ENCODE measurements around the gene EPS8.

The EPS8 gene

GRCh38 chr12:15597125-15597830 lies 191.9 kb downstream of the EPS8 start:
- DNase-seq: no peak

- no peak for DNase-seq
Measured at GRCh38 chr12:15596174-15596573, 193.0 kb downstream of the EPS8 start.

GRCh38 chr12:15592934-15593333 lies 196.3 kb downstream of the EPS8 start:
- DNase-seq: no peak

- DNase-seq: no peak
Measured at GRCh38 chr12:15591811-15592210, 197.4 kb downstream of the EPS8 start.

GRCh38 chr12:15590180-15590826 lies 198.9 kb downstream of the EPS8 start:
- peak in 1 of 4 experiments; percentile 11 for DNase-seq

GRCh38 chr12:15589328-15590032 lies 199.7 kb downstream of the EPS8 start:
- no peak for DNase-seq

- no peak for DNase-seq
Measured at GRCh38 chr12:15584366-15585041, 204.7 kb downstream of the EPS8 start.

GRCh38 chr12:15583804-15584203 lies 205.4 kb downstream of the EPS8 start:
- DNase-seq: no peak

GRCh38 chr12:15581006-15581405 lies 208.2 kb downstream of the EPS8 start:
- DNase-seq: no peak

GRCh38 chr12:15580431-15580830 lies 208.8 kb downstream of the EPS8 start:
- peak in 1 of 4 experiments; percentile 9 for DNase-seq

GRCh38 chr12:15575671-15576541 lies 213.3 kb downstream of the EPS8 start:
- no peak for DNase-seq

GRCh38 chr12:15574353-15574752 lies 214.8 kb downstream of the EPS8 start:
- no peak for DNase-seq
